ENCODE results near the gene LEAP2. TPM values are rescaled to one million over a fixed set of nuclear protein-coding genes. Genes with fewer than 3 reads are reported as not detected.
"Not testable (repeated sequence)": the region's sequence is repeated elsewhere in the genome, so short reads cannot be mapped to it uniquely, and the experiment has no call there.

LEAP2 gene
- total and polyA plus RNA-seq, 10 donors: 1.9 to 6.1 (median 2.6) TPM

DNA sequence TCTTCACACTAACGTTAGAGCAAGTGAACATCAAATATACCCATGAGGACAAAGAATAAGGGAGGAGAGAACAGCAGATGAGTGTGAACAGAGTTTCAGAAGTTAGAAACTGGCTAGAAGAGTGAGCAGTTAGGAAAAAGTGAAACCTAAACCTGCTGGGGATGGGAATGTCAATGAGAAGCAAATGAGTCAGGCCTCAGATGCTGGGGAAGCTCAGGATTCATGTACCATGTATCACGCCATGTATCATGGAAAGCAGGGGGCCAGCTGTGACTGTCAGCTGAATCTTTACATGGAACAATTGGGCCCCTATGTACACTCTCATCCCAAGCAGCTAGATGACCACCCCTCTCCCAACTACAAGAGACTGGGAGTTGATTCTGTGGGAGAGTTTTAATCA, 23.4 kb upstream of the LEAP2 start:
- intact Hi-C loops (cut with DNase I; ENCODE audit: low total_unique reads): no loop called here
- Histone ChIP-seq H3K27me3 (replicated peaks in 1 of 7) (no peaks in the 10 kb centered on the region), H3K36me3 (no peaks in the 10 kb centered on the region), H3K27ac (no peak overlapping the region), H3K4me3 (no peak overlapping the region), H3K9me3 (no peaks in the 10 kb centered on the region), H3K4me1 (no peaks in the 10 kb centered on the region)
- TF ChIP-seq POLR2A (IDR thresholded peaks at IDR 0.05) (no peak), POLR2AphosphoS5 (IDR thresholded peaks at IDR 0.05) (no peak)
- TF ChIP-seq, protein P1, sequence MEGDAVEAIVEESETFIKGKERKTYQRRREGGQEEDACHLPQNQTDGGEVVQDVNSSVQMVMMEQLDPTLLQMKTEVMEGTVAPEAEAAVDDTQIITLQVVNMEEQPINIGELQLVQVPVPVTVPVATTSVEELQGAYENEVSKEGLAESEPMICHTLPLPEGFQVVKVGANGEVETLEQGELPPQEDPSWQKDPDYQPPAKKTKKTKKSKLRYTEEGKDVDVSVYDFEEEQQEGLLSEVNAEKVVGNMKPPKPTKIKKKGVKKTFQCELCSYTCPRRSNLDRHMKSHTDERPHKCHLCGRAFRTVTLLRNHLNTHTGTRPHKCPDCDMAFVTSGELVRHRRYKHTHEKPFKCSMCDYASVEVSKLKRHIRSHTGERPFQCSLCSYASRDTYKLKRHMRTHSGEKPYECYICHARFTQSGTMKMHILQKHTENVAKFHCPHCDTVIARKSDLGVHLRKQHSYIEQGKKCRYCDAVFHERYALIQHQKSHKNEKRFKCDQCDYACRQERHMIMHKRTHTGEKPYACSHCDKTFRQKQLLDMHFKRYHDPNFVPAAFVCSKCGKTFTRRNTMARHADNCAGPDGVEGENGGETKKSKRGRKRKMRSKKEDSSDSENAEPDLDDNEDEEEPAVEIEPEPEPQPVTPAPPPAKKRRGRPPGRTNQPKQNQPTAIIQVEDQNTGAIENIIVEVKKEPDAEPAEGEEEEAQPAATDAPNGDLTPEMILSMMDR (IDR thresholded peaks at IDR 0.05 in 8 of 11, conservative IDR thresholded peaks at IDR 0.05 in 3 of 11): no peak
- no peak for DNase-seq
- 80 to 97% (median 87%) methylated on average over 2 of the region's 2 CpGs for WGBS, 5 donors

DNA sequence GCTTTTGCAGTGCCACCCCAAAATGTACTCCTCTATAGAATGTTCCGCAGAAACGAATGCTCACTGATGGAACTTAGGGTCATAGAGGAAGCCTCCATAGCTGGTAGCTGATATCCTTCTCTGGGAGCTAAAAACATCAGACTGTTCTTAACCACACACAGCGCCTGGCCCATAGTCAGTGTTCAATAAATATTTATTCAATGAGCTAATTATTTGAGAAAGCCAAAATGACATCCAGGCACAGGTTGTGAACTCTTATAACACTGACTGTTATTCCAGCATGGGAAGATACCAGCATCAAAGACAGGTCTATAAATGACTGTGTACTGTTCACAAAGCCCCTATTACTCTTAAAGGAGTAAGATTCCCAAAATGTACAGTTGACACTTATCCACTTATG, 20.1 kb upstream of the LEAP2 start:
- no peak for DNase-seq
- Histone ChIP-seq H3K27me3 (replicated peaks in 1 of 7) (no peaks in the 10 kb centered on the region), H3K36me3 (no peaks in the 10 kb centered on the region), H3K4me3 (no peak overlapping the region), H3K4me1 (no peaks in the 10 kb centered on the region), H3K27ac (no peak overlapping the region), H3K9me3 (no peaks in the 10 kb centered on the region)
- 93 to 97% (median 95%) methylated on average over 3 of the region's 3 CpGs for WGBS, 5 donors
- TF ChIP-seq, protein P1 (IDR thresholded peaks at IDR 0.05 in 8 of 11, conservative IDR thresholded peaks at IDR 0.05 in 3 of 11): no peak
- no peak for TF ChIP-seq POLR2A (IDR thresholded peaks at IDR 0.05)
- TF ChIP-seq POLR2AphosphoS5 (IDR thresholded peaks at IDR 0.05): no peak
- intact Hi-C loops (cut with DNase I; ENCODE audit: low total_unique reads): no loop called here

DNA sequence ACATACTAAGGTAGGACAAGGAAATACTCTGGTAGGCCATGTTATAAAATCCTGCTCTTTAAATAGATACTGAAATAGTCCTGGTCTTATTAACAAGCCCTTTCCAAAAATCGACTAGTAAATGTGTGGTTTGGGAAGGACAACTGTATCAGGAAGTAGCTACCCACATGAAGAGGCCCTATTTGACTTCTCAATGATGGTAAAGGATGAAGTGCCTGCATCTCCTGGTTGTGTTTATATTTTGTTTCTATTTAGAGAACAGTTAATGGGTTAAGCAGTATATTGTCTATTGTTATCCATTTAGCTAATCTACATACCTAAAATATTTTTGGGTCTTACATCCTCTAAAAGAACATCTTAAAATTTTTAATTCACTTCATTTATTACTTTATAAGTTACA, 19.7 kb upstream of the LEAP2 start:
- DNase-seq: no peak
- intact Hi-C loops (cut with DNase I; ENCODE audit: low total_unique reads): no loop called here
- no peaks in the 10 kb centered on the region for H3K36me3 ChIP-seq
- TF ChIP-seq POLR2AphosphoS5 (IDR thresholded peaks at IDR 0.05) (no peak), POLR2A (IDR thresholded peaks at IDR 0.05) (no peak)
- TF ChIP-seq, protein P1 (IDR thresholded peaks at IDR 0.05 in 8 of 11, conservative IDR thresholded peaks at IDR 0.05 in 3 of 11): no peak
- WGBS, 5 donors: 6 to 19% (median 13%) methylated on average over 1 of the region's 1 CpG
- H3K9me3 ChIP-seq: no peaks in the 10 kb centered on the region
- no peak overlapping the region for H3K4me3 ChIP-seq
- H3K27me3 ChIP-seq (replicated peaks in 1 of 7): no peaks in the 10 kb centered on the region
- H3K4me1 ChIP-seq: no peaks in the 10 kb centered on the region
- no peak overlapping the region for H3K27ac ChIP-seq

DNA sequence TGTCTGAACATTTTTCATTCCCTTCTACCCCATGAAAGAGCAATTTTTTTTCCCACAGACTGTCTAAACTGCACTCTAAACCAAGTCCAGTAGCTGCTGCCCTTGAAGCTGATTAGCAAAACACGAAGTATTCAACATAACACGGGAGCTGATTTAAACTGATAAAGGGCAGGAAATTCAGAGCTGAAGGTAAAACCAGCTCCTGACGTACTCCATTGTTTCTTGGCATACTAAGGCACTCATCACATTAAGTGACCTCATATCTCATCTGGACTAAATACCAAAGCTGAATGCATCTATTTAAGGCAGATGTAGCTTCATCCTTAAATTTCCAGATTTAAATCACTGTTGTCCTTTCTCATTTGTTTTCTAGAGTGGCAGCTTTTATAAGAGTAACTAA, 19.2 kb upstream of the LEAP2 start:
- Histone ChIP-seq H3K27ac (no peak overlapping the region), H3K4me3 (no peak overlapping the region), H3K36me3 (no peaks in the 10 kb centered on the region), H3K9me3 (no peaks in the 10 kb centered on the region), H3K27me3 (replicated peaks in 1 of 7) (no peaks in the 10 kb centered on the region), H3K4me1 (no peaks in the 10 kb centered on the region)
- TF ChIP-seq POLR2A (IDR thresholded peaks at IDR 0.05) (no peak), POLR2AphosphoS5 (IDR thresholded peaks at IDR 0.05) (no peak)
- TF ChIP-seq, protein P1 (IDR thresholded peaks at IDR 0.05 in 8 of 11, conservative IDR thresholded peaks at IDR 0.05 in 3 of 11): no peak
- WGBS, 5 donors: 37 to 63% (median 51%) methylated on average over 3 of the region's 3 CpGs
- intact Hi-C loops (cut with DNase I; ENCODE audit: low total_unique reads): no loop called here
- no peak for DNase-seq

DNA sequence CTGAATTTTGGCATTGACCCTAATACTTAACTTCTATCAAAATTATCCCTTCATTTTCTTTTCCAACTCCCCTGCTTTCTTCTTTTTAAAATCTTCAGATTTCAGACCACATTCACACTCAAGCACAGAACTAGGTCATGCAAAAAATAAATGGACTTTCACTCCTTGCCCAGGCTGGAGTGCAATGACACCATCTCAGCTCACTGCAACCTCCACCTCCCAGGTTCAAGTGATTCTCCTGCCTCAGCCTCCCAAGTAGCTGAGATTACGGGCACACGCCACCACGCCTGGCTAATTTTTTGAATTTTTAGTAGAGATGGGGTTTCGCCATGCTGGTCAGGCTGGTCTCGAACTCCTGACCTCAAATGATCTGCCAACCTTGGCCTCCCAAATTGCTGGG, 18.5 kb upstream of the LEAP2 start:
- H3K4me3 ChIP-seq; H3K4me1 ChIP-seq; H3K27ac ChIP-seq; H3K9me3 ChIP-seq; intact Hi-C loops (cut with DNase I; ENCODE audit: low total_unique reads); DNase-seq; H3K36me3 ChIP-seq; H3K27me3 ChIP-seq (replicated peaks in 1 of 7): not testable (repeated sequence)
- 94 to 98% (median 96%) methylated on average over 5 of the region's 5 CpGs for WGBS, 5 donors
